Left lobe of liver (tissue), 2 donors: ENCODE results near the gene MICAL2. TPM values are rescaled to one million over a fixed set of nuclear protein-coding genes. Genes with fewer than 3 reads are reported as not detected.
A peak's percentile ranks its signal among the peaks of the same experiment; 100 is the strongest.

ENCODE experiments used
- ATAC-seq: fragments of 200-7000 bp; cut with Tn5 transposase; one replicate; pipeline ENCODE4 v1.9.1; 2020; ENCODE audit warnings: mild to moderate bottlenecking, moderate library complexity
- DNase-seq: peaks from one replicate; pipeline ENCODE4 v3.0.0-alpha.2; 2020; ENCODE audit warnings: low spot score
- total RNA-seq: library from RNA; stranded (reverse); gene quantifications from one replicate; pipeline ENCODE4 v1.2.1, GENCODE V29; 2021
- donor health status: DM: no; HTN: no; CAD: no; lungs with moderate emphysema.
- donor health status: DM: no; HTN: yes; CAD: no.

MICAL2 gene
- total RNA-seq, 1 donor from 2014 or later = 47.8 TPM

- no peak for DNase-seq
- no peak for ATAC-seq
Measured at GRCh38 chr11:12152321-12152720, 41.9 kb downstream of the MICAL2 start.

GRCh38 chr11:12154871-12155668 is 44.7 kb downstream of the MICAL2 start:
- DNase-seq (no peak), ATAC-seq (no peak)

GRCh38 chr11:12155696-12156095 is 45.3 kb downstream of the MICAL2 start:
- ATAC-seq = no peak
- DNase-seq = no peak

- DNase-seq (no peak), ATAC-seq (no peak)
Measured at GRCh38 chr11:12156301-12157140, 46.1 kb downstream of the MICAL2 start.

- ATAC-seq (no peak), DNase-seq (no peak)
Measured at GRCh38 chr11:12157241-12157661, 46.9 kb downstream of the MICAL2 start.

- DNase-seq (no peak), ATAC-seq (no peak)
Measured at GRCh38 chr11:12158909-12159308, 48.5 kb downstream of the MICAL2 start.

- no peak for DNase-seq
- peak; percentile 16 for ATAC-seq
Measured at GRCh38 chr11:12159351-12160099, 49.1 kb downstream of the MICAL2 start.

- no peak for ATAC-seq
- DNase-seq = no peak
Measured at GRCh38 chr11:12160231-12160630, 49.8 kb downstream of the MICAL2 start.

GRCh38 chr11:12160680-12161079 is 50.3 kb downstream of the MICAL2 start:
- DNase-seq (no peak), ATAC-seq (no peak)

- ATAC-seq (no peak), DNase-seq (no peak)
Measured at GRCh38 chr11:12161137-12161536, 50.7 kb downstream of the MICAL2 start.

- DNase-seq (no peak), ATAC-seq (peak; percentile 32)
Measured at GRCh38 chr11:12161603-12162350, 51.4 kb downstream of the MICAL2 start.

GRCh38 chr11:12162652-12163051 is 52.3 kb downstream of the MICAL2 start:
- ATAC-seq = no peak
- DNase-seq = no peak

GRCh38 chr11:12163181-12163941 is 53.0 kb downstream of the MICAL2 start:
- ATAC-seq (no peak), DNase-seq (no peak)

GRCh38 chr11:12164061-12165014 is 53.9 kb downstream of the MICAL2 start:
- ATAC-seq = no peak
- DNase-seq = no peak

GRCh38 chr11:12165237-12165875 is 55.0 kb downstream of the MICAL2 start:
- DNase-seq (no peak), ATAC-seq (no peak)

- DNase-seq (no peak), ATAC-seq (no peak)
Measured at GRCh38 chr11:12166299-12167060, 56.1 kb downstream of the MICAL2 start.
